ENCODE results near the gene ADK. TPM values are rescaled to one million over a fixed set of nuclear protein-coding genes. Genes with fewer than 3 reads are reported as not detected.

Gene ADK
- total RNA-seq, 2 experiments from 2014 or later, result 56.9 to 57.5 TPM

- DNase-seq (no peak), ATAC-seq (no peak)
- intact Hi-C loops (cut with micrococcal nuclease), result no loop called here
- ChIA-PET POLR2A (no interaction called here), CTCF (interaction anchor here (1.2 kb wide), 2 partner anchors 12 to 13 kb away, joined by 3 read pairs; no protein-coding TSS in a partner anchor)
- Mint-ChIP-seq H3K4me3 (no peak overlapping the region), H3K27ac (no peak overlapping the region), H3K9me3 (no peaks in the 10 kb centered on the region), H3K4me1 (ENCODE audit: low read depth) (peaks cover 19% of the 10 kb centered on the region), H3K27me3 (no peaks in the 10 kb centered on the region), H3K36me3 (ENCODE audit: low read depth) (no peaks in the 10 kb centered on the region)
- no peak for TF ChIP-seq CTCF (IDR thresholded peaks at IDR 0.05)
Observed at GRCh38 chr10:74752371-74753040, 601.5 kb downstream of the ADK start.

DNA sequence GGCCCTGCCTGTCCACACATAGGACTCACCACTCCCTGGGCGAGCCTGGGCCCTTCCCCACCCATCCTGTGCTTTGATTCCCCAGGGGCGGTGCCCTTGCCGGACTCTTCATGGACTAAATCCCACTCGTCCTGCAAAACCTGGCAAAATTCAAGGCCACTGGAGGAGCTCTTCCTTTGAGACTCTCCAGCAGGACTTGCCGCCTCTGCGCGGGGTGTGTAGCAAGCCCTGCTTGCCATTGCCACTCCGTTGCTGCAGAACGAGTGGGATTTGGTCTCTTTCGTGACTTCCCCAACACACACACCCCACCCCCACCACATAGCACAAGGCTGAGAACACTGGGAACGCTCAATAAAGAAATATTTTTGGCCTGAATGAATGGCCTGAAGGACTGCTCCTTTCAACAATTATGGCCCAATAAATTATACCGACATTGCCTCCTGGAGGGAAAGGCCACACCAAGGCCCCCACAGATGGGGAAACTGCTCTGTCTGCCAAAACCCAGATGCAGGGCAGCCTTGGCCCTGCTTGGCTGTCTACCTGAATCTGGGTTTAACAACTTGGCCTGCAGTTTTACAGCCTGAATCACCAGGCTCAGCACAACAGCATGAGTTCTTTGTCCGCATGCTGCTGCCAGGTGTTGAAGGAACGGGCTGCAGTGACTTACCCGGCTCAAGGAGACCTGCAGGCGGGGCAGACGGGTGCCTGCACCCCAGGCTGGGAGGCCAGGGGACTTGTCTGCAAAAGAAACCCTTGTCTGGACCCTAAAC is 602.6 kb downstream of the ADK start:
- Mint-ChIP-seq H3K27ac (no peak overlapping the region), H3K9me3 (no peaks in the 10 kb centered on the region), H3K27me3 (no peaks in the 10 kb centered on the region), H3K36me3 (ENCODE audit: low read depth) (no peaks in the 10 kb centered on the region), H3K4me1 (ENCODE audit: low read depth) (peaks cover 19% of the 10 kb centered on the region), H3K4me3 (no peak overlapping the region)
- no peak for DNase-seq
- ChIA-PET POLR2A (no interaction called here), CTCF (interaction anchor here (0.9 to 1.2 kb wide), 3 partner anchors 13 to 345 kb away, joined by 3 read pairs; no protein-coding TSS in a partner anchor)
- no peak for ATAC-seq
- no peak for TF ChIP-seq CTCF (IDR thresholded peaks at IDR 0.05)
- intact Hi-C loops (cut with micrococcal nuclease), result no loop called here

- TF ChIP-seq CTCF (IDR thresholded peaks at IDR 0.05), result no peak
- no peaks in the 10 kb centered on the region for H3K36me3 Mint-ChIP-seq (ENCODE audit: low read depth)
- H3K4me1 Mint-ChIP-seq (ENCODE audit: low read depth), result peaks cover 19% of the 10 kb centered on the region
- no peak overlapping the region for H3K4me3 Mint-ChIP-seq
- ChIA-PET POLR2A (no interaction called here), CTCF (interaction anchor here (1.3 kb wide), 1 partner anchor 198 kb away, joined by 3 read pairs; no protein-coding TSS in a partner anchor)
- intact Hi-C loops (cut with micrococcal nuclease), result no loop called here
- no peak overlapping the region for H3K27ac Mint-ChIP-seq
- ATAC-seq (no peak), DNase-seq (peak; percentile 14)
- no peaks in the 10 kb centered on the region for H3K27me3 Mint-ChIP-seq
- H3K9me3 Mint-ChIP-seq, result no peaks in the 10 kb centered on the region
Observed at GRCh38 chr10:74754381-74754821, 603.4 kb downstream of the ADK start.

DNA sequence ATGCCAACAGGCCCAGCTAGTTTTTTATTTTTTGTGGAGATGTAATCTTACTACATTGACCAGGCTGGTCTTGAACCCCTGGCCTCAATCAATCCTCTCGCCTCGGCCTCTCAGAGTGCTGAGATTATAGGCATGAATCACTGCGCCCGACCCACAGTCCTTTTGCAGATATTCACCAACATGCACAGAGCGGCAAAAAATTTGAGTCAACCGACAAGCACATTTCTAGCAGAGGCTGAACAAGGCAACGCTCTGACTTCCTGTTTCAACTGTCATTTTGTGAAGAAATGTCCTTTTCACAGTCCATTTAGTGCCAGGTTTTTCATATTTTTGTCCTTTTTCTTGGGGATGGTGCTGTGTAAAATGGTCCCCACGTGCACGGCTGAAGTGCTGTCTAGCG is 604.3 kb downstream of the ADK start:
- no peaks in the 10 kb centered on the region for H3K9me3 Mint-ChIP-seq
- no peaks in the 10 kb centered on the region for H3K36me3 Mint-ChIP-seq (ENCODE audit: low read depth)
- ChIA-PET CTCF (interaction anchor here (1.3 kb wide), 2 partner anchors 197 to 267 kb away, joined by 3 read pairs; no protein-coding TSS in a partner anchor), POLR2A (no interaction called here)
- DNase-seq (no peak), ATAC-seq (no peak)
- H3K27me3 Mint-ChIP-seq, result no peaks in the 10 kb centered on the region
- no peak overlapping the region for H3K27ac Mint-ChIP-seq
- intact Hi-C loops (cut with micrococcal nuclease), result no loop called here
- H3K4me1 Mint-ChIP-seq (ENCODE audit: low read depth), result peaks cover 19% of the 10 kb centered on the region
- no peak for TF ChIP-seq CTCF (IDR thresholded peaks at IDR 0.05)
- no peak overlapping the region for H3K4me3 Mint-ChIP-seq

Other genes with a start within 250 kb of the ADK start
- gene PLAU, start 240.1 kb upstream of the ADK start, total RNA-seq, result under 1 TPM; 0.41 to 0.47 TPM
- 10 to 100 TPM; 16.9 to 17.7 TPM for gene VCL, start 153.1 kb upstream of the ADK start, total RNA-seq
- 10 to 100 TPM; 35.4 to 42.2 TPM for gene AP3M1, start 393 bp upstream of the ADK start, total RNA-seq

All from activated CD8-positive, alpha-beta T cell treated with anti-CD3 and anti-CD28 coated beads for 36 hours (primary cell).